Measurements from ENCODE around the gene ZNF300.
A peak's percentile ranks its signal among the peaks of the same experiment; 100 is the strongest.

The ZNF300 gene

DNA sequence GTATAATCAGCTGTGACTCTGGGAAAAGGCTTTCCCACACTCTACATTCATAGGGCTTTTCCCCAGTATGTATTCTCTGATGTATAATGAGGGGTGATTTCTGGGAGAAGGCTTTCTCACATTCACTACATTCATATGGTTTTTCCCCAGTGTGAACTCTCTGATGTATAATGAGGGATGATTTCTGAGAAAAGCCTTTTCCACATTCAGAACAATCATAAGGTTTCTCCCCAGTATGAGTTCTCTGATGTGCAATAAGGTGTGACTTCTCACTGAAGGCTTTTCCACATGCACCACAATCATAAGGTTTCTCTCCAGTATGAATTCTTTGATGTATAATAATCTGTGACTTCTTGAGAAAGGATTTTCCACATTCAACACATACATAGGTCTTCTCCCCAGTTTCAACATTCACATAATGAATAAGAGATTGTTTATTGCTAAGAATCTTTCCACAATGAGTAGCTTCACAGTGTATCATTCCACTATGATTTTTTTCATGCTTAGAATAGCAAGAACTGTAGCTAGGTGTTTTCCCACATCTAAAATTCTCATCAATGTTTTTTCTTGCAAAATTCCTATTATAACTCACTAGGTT, 26.7 kb upstream of the ZNF300 start:
- TF ChIP-seq, protein P1, sequence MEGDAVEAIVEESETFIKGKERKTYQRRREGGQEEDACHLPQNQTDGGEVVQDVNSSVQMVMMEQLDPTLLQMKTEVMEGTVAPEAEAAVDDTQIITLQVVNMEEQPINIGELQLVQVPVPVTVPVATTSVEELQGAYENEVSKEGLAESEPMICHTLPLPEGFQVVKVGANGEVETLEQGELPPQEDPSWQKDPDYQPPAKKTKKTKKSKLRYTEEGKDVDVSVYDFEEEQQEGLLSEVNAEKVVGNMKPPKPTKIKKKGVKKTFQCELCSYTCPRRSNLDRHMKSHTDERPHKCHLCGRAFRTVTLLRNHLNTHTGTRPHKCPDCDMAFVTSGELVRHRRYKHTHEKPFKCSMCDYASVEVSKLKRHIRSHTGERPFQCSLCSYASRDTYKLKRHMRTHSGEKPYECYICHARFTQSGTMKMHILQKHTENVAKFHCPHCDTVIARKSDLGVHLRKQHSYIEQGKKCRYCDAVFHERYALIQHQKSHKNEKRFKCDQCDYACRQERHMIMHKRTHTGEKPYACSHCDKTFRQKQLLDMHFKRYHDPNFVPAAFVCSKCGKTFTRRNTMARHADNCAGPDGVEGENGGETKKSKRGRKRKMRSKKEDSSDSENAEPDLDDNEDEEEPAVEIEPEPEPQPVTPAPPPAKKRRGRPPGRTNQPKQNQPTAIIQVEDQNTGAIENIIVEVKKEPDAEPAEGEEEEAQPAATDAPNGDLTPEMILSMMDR (IDR thresholded peaks at IDR 0.05), result no peak
- H3K36me3 Mint-ChIP-seq (ENCODE audit: low read depth), result peaks cover 5% of the 10 kb centered on the region
- no peak overlapping the region for H3K4me3 Mint-ChIP-seq
- H3K27ac Mint-ChIP-seq, result no peak overlapping the region
- H3K27me3 Mint-ChIP-seq (ENCODE audit: low read depth, poor library complexity), result peaks cover 15% of the 10 kb centered on the region
- H3K4me1 Mint-ChIP-seq, result no peaks in the 10 kb centered on the region
- DNase-seq, result no peak
- H3K9me3 Mint-ChIP-seq, result peaks cover 95% of the 10 kb centered on the region

DNA sequence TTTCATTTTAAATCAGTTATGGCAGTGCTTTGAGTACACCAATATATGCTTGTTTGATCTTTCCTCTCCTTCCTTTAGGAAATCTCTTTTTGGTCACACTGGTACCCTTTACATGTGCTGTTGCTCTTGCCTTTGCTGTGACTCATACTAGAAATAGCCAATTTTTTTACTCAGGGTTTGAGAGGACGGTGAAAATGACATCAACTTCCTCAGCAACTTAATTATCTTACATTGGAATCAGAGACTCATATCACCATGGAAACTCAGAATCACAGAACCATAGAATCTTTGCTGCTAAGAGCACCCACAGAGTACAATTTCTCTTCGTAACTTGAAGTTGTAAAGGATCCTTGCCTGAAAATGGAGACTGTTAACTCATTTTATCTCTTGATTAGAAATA, 13.8 kb upstream of the ZNF300 start:
- DNase-seq, result no peak
- Mint-ChIP-seq H3K4me1 (no peaks in the 10 kb centered on the region), H3K9me3 (peaks cover 82% of the 10 kb centered on the region), H3K4me3 (no peak overlapping the region), H3K27me3 (ENCODE audit: low read depth, poor library complexity) (peaks cover 8% of the 10 kb centered on the region), H3K36me3 (ENCODE audit: low read depth) (no peaks in the 10 kb centered on the region), H3K27ac (no peak overlapping the region)
- TF ChIP-seq, protein P1 (IDR thresholded peaks at IDR 0.05), result no peak

DNA sequence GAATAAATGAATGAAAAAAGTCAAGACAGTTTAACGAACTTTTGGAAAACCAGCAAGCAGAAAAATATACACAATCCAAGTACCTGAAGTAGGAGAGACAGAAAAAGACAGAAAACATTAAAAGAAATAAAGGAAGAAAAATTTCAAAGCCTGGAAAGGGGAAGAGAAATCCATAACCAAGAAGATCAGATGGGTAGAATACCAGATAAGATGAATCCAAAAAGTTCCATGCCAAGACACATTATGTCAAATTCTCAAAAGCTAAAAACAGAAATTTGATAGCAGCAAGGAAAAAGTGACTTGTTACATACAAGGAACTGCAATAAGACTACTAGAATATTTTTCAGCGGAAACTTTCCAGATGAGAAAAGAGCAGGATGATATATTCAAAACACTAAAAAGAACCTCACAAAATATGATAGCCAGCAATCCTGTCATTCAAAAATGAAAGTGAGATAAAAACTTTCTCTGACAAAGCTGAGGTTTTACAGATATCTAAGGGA, 7.6 kb upstream of the ZNF300 start:
- DNase-seq, result no peak
- H3K4me3 Mint-ChIP-seq, result no peak overlapping the region
- H3K36me3 Mint-ChIP-seq (ENCODE audit: low read depth), result no peaks in the 10 kb centered on the region
- H3K27me3 Mint-ChIP-seq (ENCODE audit: low read depth, poor library complexity), result peaks cover 5% of the 10 kb centered on the region
- H3K9me3 Mint-ChIP-seq, result peaks cover 84% of the 10 kb centered on the region
- H3K4me1 Mint-ChIP-seq, result no peaks in the 10 kb centered on the region
- TF ChIP-seq, protein P1 (IDR thresholded peaks at IDR 0.05), result no peak
- H3K27ac Mint-ChIP-seq, result no peak overlapping the region

DNA sequence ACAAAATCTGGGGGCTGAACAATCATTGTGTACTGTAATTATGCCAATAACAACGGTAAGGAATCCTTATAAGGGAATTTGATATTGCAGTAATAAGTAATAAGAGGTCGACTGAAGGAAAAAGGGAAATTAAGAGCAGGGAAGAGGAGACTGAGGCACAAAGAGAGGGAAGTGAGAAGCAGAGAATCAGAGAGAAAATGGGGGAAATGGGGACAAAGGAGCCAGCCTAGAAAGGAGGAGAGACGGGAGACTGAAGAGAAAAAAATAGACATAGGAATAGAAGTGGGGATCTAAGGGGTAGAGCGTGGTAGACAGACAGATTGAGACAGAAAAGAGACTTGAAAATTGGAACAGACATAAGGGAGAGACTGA, 518 bp upstream of the ZNF300 start:
- H3K9me3 Mint-ChIP-seq, result peaks cover 88% of the 10 kb centered on the region

DNA sequence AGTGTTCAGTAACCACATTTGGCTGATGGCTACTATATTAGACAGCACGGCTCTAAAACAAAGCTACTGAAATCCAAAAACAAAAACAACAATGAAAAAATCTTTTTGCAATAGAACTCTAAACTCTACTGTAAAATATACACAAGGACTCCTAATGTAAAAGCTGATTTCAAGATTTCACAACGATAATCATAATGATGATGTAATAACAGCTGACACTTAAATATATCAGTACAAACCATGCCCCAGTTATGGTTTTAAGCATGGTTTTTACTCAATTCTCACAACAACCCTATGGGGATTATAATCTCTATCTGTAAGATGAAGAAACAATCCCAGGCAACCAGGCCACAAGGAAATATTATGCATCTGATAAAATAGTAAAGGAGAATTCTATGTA, 3.3 kb downstream of the ZNF300 start:
- Mint-ChIP-seq H3K27ac (no peak overlapping the region), H3K27me3 (ENCODE audit: low read depth, poor library complexity) (peaks cover 3% of the 10 kb centered on the region), H3K9me3 (peaks cover 100% of the 10 kb centered on the region), H3K36me3 (ENCODE audit: low read depth) (peaks cover 99% of the 10 kb centered on the region), H3K4me3 (no peak overlapping the region), H3K4me1 (peaks cover 16% of the 10 kb centered on the region)
- TF ChIP-seq, protein P1 (IDR thresholded peaks at IDR 0.05), result no peak
- DNase-seq, result no peak

More for the DNA sequence above, 518 bp upstream of the ZNF300 start:
- peak overlapping the region; percentile 100 for H3K27ac Mint-ChIP-seq
- TF ChIP-seq, protein P1 (IDR thresholded peaks at IDR 0.05), result no peak
- peaks cover 16% of the 10 kb centered on the region for H3K4me1 Mint-ChIP-seq
- no peak for DNase-seq
- H3K27me3 Mint-ChIP-seq (ENCODE audit: low read depth, poor library complexity), result peaks cover 3% of the 10 kb centered on the region
- peaks cover 60% of the 10 kb centered on the region for H3K36me3 Mint-ChIP-seq (ENCODE audit: low read depth)
- H3K4me3 Mint-ChIP-seq, result peak overlapping the region; percentile 96

Measured in nephron progenitor cell (in vitro differentiated cells).